Activated B cell treated with CpG ODN at 0.5 μM for 24 hours (primary cell): ENCODE results near the gene CTR9. TPM values are rescaled to one million over a fixed set of nuclear protein-coding genes. Genes with fewer than 3 reads are reported as not detected.

Experiments
- ATAC-seq: fragments of 200-7000 bp; cut with Tn5 transposase; one replicate; pipeline ENCODE4 v1.10.0; 2021; ENCODE audit warnings: low read depth, mild to moderate bottlenecking, moderate library complexity
- CTCF ChIA-PET: fragments of 350-600 bp; sonication (Branson Sonifier 250); formaldehyde crosslinking; loops from one replicate; lab custom pipeline; 2021; ENCODE audit warnings: antibody characterized with exemption; lab: Charles Lee
- POLR2A ChIA-PET: fragments of 350-600 bp; sonication (Branson Sonifier 250); formaldehyde crosslinking; loops from one replicate; lab custom pipeline; 2021; ENCODE audit warnings: antibody characterized with exemption; lab: Charles Lee
- DNase-seq: peaks from one replicate; pipeline ENCODE4 v3.0.0; 2022
- H3K27ac Mint-ChIP-seq: one replicate; pipeline ENCODE4 v1.8.0; 2020; ENCODE audit warnings: mixed read lengths
- H3K27me3 Mint-ChIP-seq: one replicate; pipeline ENCODE4 v1.8.0; 2021; ENCODE audit warnings: mixed read lengths
- H3K36me3 Mint-ChIP-seq: one replicate; pipeline ENCODE4 v1.8.0; 2021; ENCODE audit warnings: low read depth, mixed read lengths
- H3K4me1 Mint-ChIP-seq: one replicate; pipeline ENCODE4 v1.8.0; 2021; ENCODE audit warnings: mixed read lengths
- H3K4me3 Mint-ChIP-seq: one replicate; pipeline ENCODE4 v1.8.0; 2020; ENCODE audit warnings: mild to moderate bottlenecking, mixed read lengths
- H3K9me3 Mint-ChIP-seq: one replicate; pipeline ENCODE4 v1.8.0; 2020; ENCODE audit warnings: mixed read lengths
- intact Hi-C: fragments of 100-400 bp; cut with micrococcal nuclease; formaldehyde crosslinking; loops from one replicate; pipeline ENCODE4 v1.15.1; 2024
- total RNA-seq: library from RNA; stranded (reverse); gene quantifications from 2 replicates; pipeline ENCODE4 v1.2.3, GENCODE V29; 2022
- TF ChIP-seq, protein P1 (sequence below): fragments of 200-600 bp; IDR thresholded peaks from one replicate; pipeline ENCODE4 v1.8.0; 2022; ENCODE audit warnings: antibody characterized with exemption, mild to moderate bottlenecking

Gene CTR9
- total RNA-seq, 1 donor from 2014 or later = 50.6 TPM

DNA sequence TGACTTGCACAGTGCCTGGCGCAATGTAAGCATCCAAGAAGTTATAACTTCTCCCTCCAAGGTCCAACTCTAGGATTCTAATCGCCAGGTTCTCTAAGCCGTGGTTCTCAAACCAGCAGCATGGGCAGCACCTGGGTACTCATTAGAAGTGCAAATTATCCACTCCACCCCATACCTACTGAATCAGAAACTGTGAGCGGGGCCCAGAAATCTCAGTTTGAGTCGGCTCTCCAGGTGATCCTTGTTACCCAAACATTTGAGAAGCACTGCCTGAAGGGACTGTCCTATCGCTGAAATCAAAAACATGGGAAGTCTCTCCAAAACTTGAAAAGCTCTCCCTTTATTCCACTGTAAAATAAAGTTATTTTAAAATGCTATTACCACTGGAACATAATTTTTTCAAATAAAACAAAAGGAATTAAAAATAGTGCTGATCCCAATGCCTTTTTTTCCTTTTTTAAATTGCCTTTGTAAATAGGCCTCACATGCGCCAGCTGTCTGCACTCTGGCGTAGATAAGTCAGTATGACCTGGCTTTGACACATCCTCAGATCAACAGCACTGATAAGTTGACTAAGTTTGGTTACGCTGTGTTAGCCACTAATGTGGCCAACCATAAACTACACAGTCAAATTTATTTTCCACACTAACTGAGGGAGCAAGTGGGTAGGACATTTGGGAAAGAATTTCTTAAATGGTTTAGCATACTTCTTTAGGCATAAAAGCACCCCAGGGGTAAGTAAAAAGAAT lies 8.4 kb upstream of the CTR9 start:
- no peaks in the 10 kb centered on the region for H3K9me3 Mint-ChIP-seq
- ChIA-PET POLR2A (interaction anchor here (0.6 kb wide), 1 partner anchor 60 kb away, joined by 8 read pairs; no protein-coding TSS in a partner anchor), CTCF (interaction anchor here (0.8 to 1.0 kb wide), 2 partner anchors 9 to 330 kb away, joined by 3 read pairs; partner anchors contain the start of gene CTR9)
- intact Hi-C loops = no loop called here
- DNase-seq = no peak
- peaks cover 23% of the 10 kb centered on the region for H3K4me1 Mint-ChIP-seq
- no peaks in the 10 kb centered on the region for H3K27me3 Mint-ChIP-seq
- no peak overlapping the region for H3K27ac Mint-ChIP-seq
- H3K36me3 Mint-ChIP-seq = no peaks in the 10 kb centered on the region
- H3K4me3 Mint-ChIP-seq = no peak overlapping the region
- peak; percentile 40 for ATAC-seq
- TF ChIP-seq, protein P1, sequence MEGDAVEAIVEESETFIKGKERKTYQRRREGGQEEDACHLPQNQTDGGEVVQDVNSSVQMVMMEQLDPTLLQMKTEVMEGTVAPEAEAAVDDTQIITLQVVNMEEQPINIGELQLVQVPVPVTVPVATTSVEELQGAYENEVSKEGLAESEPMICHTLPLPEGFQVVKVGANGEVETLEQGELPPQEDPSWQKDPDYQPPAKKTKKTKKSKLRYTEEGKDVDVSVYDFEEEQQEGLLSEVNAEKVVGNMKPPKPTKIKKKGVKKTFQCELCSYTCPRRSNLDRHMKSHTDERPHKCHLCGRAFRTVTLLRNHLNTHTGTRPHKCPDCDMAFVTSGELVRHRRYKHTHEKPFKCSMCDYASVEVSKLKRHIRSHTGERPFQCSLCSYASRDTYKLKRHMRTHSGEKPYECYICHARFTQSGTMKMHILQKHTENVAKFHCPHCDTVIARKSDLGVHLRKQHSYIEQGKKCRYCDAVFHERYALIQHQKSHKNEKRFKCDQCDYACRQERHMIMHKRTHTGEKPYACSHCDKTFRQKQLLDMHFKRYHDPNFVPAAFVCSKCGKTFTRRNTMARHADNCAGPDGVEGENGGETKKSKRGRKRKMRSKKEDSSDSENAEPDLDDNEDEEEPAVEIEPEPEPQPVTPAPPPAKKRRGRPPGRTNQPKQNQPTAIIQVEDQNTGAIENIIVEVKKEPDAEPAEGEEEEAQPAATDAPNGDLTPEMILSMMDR = no peak

DNA sequence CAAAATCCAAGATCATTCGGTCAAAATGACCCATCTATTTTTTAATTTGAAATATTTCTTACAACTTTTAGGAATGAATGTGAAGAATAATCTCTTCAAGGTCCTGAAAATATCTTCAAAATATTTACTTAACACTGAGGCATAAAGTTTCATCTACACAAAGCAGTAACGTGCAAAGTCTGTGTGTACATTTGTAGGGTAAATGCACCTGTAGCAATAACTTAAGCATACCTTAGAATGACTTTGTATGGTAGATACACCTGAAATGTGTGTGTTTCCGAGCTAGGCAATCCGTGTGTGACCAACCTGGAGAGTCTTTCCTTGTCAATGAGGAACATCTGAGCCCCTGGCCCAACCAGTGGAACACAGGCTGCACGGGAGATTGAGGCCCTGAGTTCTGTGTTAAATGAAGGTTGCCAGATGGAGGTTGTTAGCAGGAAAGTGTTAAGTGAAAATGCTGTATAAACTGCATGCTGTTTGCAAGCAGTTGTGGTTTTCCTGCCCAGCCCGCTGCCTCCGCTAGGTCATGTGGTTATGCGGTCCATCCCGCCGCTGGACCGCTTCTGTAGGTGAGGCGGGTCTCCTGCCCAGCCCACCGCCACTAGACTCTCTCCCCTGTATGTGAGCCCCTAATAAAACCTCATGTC lies 7.6 kb upstream of the CTR9 start:
- ChIA-PET CTCF (no interaction called here), POLR2A (no interaction called here)
- DNase-seq = no peak
- intact Hi-C loops = no loop called here
- no peaks in the 10 kb centered on the region for H3K9me3 Mint-ChIP-seq
- H3K4me3 Mint-ChIP-seq = peak overlapping the region; percentile 64
- H3K36me3 Mint-ChIP-seq = no peaks in the 10 kb centered on the region
- TF ChIP-seq, protein P1 = no peak
- H3K27me3 Mint-ChIP-seq = no peaks in the 10 kb centered on the region
- no peak for ATAC-seq
- H3K27ac Mint-ChIP-seq = peak overlapping the region; percentile 56
- H3K4me1 Mint-ChIP-seq = peaks cover 23% of the 10 kb centered on the region

- intact Hi-C loops = no loop called here
- ATAC-seq (no peak), DNase-seq (no peak)
- Mint-ChIP-seq H3K27ac (no peak overlapping the region), H3K4me3 (no peak overlapping the region), H3K27me3 (no peaks in the 10 kb centered on the region), H3K4me1 (peaks cover 23% of the 10 kb centered on the region), H3K9me3 (no peaks in the 10 kb centered on the region), H3K36me3 (no peaks in the 10 kb centered on the region)
- POLR2A ChIA-PET = no interaction called here
- CTCF ChIA-PET = no interaction called here
- TF ChIP-seq, protein P1 = no peak
Measured at GRCh38 chr11:10744206-10744605, 6.8 kb upstream of the CTR9 start.

GRCh38 chr11:10746871-10747270 lies 4.2 kb upstream of the CTR9 start:
- H3K4me3 Mint-ChIP-seq = no peak overlapping the region
- DNase-seq = no peak
- no peak for ATAC-seq
- H3K4me1 Mint-ChIP-seq = peaks cover 30% of the 10 kb centered on the region
- POLR2A ChIA-PET = no interaction called here
- intact Hi-C loops = no loop called here
- no peak overlapping the region for H3K27ac Mint-ChIP-seq
- CTCF ChIA-PET = no interaction called here
- no peaks in the 10 kb centered on the region for H3K27me3 Mint-ChIP-seq
- TF ChIP-seq, protein P1 = no peak
- no peaks in the 10 kb centered on the region for H3K9me3 Mint-ChIP-seq
- peaks cover 12% of the 10 kb centered on the region for H3K36me3 Mint-ChIP-seq

GRCh38 chr11:10747733-10748132 lies 3.3 kb upstream of the CTR9 start:
- H3K27ac Mint-ChIP-seq = no peak overlapping the region
- ChIA-PET CTCF (interaction anchor here (1.3 kb wide), 1 partner anchor 334 kb away, joined by 3 read pairs; no protein-coding TSS in a partner anchor), POLR2A (no interaction called here)
- TF ChIP-seq, protein P1 = no peak
- H3K9me3 Mint-ChIP-seq = no peaks in the 10 kb centered on the region
- no peak for ATAC-seq
- peaks cover 15% of the 10 kb centered on the region for H3K36me3 Mint-ChIP-seq
- intact Hi-C loops = no loop called here
- no peak overlapping the region for H3K4me3 Mint-ChIP-seq
- peaks cover 31% of the 10 kb centered on the region for H3K4me1 Mint-ChIP-seq
- no peak for DNase-seq
- H3K27me3 Mint-ChIP-seq = no peaks in the 10 kb centered on the region
